ENCODE measurements around the gene NLRP4. TPM values are rescaled to one million over a fixed set of nuclear protein-coding genes. Genes with fewer than 3 reads are reported as not detected.

NLRP4 gene
- total RNA-seq, 2 donors from 2014 or later = not detected

DNA sequence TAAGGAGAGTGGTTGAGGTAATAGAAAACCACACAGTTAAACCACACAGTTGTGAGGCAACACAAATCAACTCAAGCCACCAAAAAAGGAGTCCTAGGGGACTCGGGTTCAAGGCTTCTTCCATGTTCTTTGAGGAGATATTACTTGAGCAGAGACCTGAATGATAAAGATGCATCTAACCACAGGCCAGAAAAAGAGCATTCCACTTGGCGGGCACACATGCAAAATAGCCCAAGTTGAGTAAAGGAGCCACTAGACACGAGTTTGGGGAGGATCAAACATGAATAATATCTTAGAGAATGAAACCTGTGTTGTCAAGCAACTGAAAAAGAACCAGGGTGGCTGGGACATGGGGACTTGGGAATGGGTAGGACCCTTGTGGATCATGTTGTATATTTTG is 30.2 kb downstream of the NLRP4 start:
- ATAC-seq (ENCODE audit: insufficient number of reproducible peaks, low FRiP score, low read depth) (no peak), DNase-seq (ENCODE audit: low spot score) (no peak)
- H3K27ac ChIP-seq = no peak overlapping the region
- no peaks in the 10 kb centered on the region for H3K9me3 ChIP-seq
- TF ChIP-seq, protein P1, sequence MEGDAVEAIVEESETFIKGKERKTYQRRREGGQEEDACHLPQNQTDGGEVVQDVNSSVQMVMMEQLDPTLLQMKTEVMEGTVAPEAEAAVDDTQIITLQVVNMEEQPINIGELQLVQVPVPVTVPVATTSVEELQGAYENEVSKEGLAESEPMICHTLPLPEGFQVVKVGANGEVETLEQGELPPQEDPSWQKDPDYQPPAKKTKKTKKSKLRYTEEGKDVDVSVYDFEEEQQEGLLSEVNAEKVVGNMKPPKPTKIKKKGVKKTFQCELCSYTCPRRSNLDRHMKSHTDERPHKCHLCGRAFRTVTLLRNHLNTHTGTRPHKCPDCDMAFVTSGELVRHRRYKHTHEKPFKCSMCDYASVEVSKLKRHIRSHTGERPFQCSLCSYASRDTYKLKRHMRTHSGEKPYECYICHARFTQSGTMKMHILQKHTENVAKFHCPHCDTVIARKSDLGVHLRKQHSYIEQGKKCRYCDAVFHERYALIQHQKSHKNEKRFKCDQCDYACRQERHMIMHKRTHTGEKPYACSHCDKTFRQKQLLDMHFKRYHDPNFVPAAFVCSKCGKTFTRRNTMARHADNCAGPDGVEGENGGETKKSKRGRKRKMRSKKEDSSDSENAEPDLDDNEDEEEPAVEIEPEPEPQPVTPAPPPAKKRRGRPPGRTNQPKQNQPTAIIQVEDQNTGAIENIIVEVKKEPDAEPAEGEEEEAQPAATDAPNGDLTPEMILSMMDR (IDR thresholded peaks at IDR 0.05) = no peak
- H3K4me1 ChIP-seq (ENCODE audit: control insufficient read depth in 1 of 2, low read depth in 2 of 2) = no peaks in the 10 kb centered on the region
- H3K36me3 ChIP-seq = no peaks in the 10 kb centered on the region
- H3K27me3 ChIP-seq (replicated peaks; ENCODE audit: insufficient read depth) = no peaks in the 10 kb centered on the region
- H3K4me3 ChIP-seq = no peak overlapping the region

DNA sequence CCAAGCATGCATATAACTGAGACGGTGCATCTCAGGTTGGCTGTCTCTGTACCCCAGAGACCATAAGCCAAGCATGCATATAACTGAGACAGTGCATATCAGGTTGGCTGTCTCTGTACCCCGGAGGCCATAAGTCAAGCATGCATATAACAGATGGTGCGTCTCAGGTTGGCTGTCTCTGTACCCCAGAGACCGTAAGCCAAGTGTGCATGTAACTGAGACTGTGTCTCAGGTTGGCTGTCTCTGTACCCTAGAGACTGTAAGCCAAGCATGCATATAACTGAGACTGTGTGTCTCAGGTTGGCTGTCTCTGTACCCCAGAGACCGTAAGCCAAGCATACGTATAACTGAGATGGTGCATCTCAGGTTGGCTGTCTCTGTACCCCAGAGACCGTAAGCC is 30.8 kb downstream of the NLRP4 start:
- Histone ChIP-seq H3K36me3 (no peaks in the 10 kb centered on the region), H3K27ac (no peak overlapping the region), H3K9me3 (no peaks in the 10 kb centered on the region), H3K4me1 (ENCODE audit: control insufficient read depth in 1 of 2, low read depth in 2 of 2) (no peaks in the 10 kb centered on the region), H3K27me3 (replicated peaks; ENCODE audit: insufficient read depth) (no peaks in the 10 kb centered on the region), H3K4me3 (no peak overlapping the region)
- no peak for DNase-seq (ENCODE audit: low spot score)
- TF ChIP-seq, protein P1 (IDR thresholded peaks at IDR 0.05) = no peak
- ATAC-seq (ENCODE audit: insufficient number of reproducible peaks, low FRiP score, low read depth) = no peak

DNA sequence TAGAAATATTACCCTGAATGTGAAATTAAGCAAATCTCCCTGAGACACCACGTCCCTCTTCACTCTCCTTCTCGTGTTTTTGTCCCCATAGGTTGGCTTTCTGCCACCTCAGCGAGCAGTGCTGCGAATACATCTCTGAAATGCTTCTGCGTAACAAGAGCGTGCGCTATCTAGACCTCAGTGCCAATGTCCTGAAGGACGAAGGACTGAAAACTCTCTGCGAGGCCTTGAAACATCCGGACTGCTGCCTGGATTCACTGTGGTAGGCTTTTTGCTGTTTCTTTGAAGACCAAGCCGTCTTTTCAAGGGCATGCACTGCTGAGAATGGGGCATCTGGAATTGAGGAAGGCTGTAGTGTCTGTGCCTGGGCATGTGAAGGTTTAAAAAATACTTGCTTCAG is 34.4 kb downstream of the NLRP4 start:
- no peak overlapping the region for H3K27ac ChIP-seq
- DNase-seq (ENCODE audit: low spot score) (no peak), ATAC-seq (ENCODE audit: insufficient number of reproducible peaks, low FRiP score, low read depth) (no peak)
- no peak overlapping the region for H3K4me3 ChIP-seq
- H3K27me3 ChIP-seq (replicated peaks; ENCODE audit: insufficient read depth) = no peaks in the 10 kb centered on the region
- no peaks in the 10 kb centered on the region for H3K9me3 ChIP-seq
- no peaks in the 10 kb centered on the region for H3K4me1 ChIP-seq (ENCODE audit: control insufficient read depth in 1 of 2, low read depth in 2 of 2)
- TF ChIP-seq, protein P1 (IDR thresholded peaks at IDR 0.05) = no peak
- no peaks in the 10 kb centered on the region for H3K36me3 ChIP-seq

DNA sequence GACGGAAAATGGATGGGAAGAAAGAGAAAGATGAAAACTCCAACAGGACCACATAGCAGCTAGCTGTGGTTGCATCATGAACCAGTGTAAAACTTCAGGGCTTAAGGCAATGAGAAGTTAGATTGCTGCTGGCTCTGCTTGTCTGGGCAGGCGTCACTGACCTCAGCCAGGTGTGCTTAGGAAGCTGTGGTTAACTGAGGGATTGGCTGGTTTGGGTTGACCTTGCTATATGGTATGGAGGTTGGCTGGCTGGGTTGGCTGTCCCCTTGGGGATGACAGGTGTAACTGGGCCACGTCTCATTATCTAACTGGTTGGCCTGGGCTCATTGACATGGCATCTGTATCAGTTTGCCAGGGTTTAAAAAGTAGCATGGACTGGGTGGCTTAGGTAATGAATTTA is 40.9 kb downstream of the NLRP4 start:
- TF ChIP-seq, protein P1 (IDR thresholded peaks at IDR 0.05) = no peak
- no peak for ATAC-seq (ENCODE audit: insufficient number of reproducible peaks, low FRiP score, low read depth)
- Histone ChIP-seq H3K36me3 (no peaks in the 10 kb centered on the region), H3K27ac (no peak overlapping the region), H3K27me3 (replicated peaks; ENCODE audit: insufficient read depth) (no peaks in the 10 kb centered on the region), H3K4me3 (no peak overlapping the region), H3K9me3 (no peaks in the 10 kb centered on the region), H3K4me1 (ENCODE audit: control insufficient read depth in 1 of 2, low read depth in 2 of 2) (no peaks in the 10 kb centered on the region)
- DNase-seq (ENCODE audit: low spot score) = no peak

DNA sequence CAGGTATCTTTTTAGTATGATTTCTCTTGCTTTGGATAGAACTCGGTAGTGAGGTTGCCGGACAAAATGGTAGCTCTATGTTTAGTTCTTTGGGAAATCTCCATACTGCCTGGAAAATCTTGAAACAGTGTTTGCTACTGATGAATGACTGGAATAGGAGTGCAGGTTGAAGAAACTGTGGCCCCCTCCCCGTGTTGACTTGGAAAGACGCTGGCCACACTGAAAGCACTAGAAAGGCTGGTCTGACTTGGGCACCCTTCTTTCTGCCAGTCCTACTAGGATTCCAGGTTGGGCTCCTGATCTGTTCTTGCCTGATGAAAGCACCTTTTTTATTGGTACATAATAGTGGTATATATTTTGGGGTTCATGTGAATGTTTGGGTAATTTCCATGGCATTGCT is 46.3 kb downstream of the NLRP4 start:
- TF ChIP-seq, protein P1 (IDR thresholded peaks at IDR 0.05) = no peak
- ATAC-seq (ENCODE audit: insufficient number of reproducible peaks, low FRiP score, low read depth) = no peak
- no peak for DNase-seq (ENCODE audit: low spot score)
- no peaks in the 10 kb centered on the region for H3K36me3 ChIP-seq
- H3K9me3 ChIP-seq = no peaks in the 10 kb centered on the region
- H3K27me3 ChIP-seq (replicated peaks; ENCODE audit: insufficient read depth) = no peaks in the 10 kb centered on the region
- H3K4me1 ChIP-seq (ENCODE audit: control insufficient read depth in 1 of 2, low read depth in 2 of 2) = no peaks in the 10 kb centered on the region
- no peak overlapping the region for H3K4me3 ChIP-seq
- H3K27ac ChIP-seq = no peak overlapping the region
